GM10847 (cell line): ENCODE measurements around the gene B4GALT6.

Experiments
- POLR2A ChIP-seq: IDR thresholded peaks from 2 replicates; pipeline ENCODE4 v1.6.1; 2011; ENCODE audit not compliant: insufficient read length; ENCODE audit errors: extremely low read depth

B4GALT6 gene

DNA sequence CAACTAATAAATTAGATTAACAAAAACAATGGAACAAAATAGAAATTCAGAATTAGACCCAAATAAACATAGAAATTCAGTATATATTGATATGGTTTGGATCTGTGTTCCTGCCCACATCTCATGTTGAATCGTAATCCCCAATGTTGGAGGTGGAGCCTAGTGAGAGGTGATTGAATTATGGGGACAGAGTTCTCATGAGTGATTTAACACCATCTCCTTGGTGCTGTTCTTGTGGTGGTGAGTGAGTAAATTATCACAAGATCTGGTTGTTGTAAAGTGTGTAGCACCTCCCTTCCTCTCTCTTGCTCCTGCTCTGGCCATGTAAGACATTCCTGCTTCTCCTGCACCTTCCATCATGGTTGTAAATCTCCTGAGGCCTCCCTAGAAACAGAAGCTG lies 16.6 kb upstream of the B4GALT6 start:
- TF ChIP-seq POLR2A, result no peak

DNA sequence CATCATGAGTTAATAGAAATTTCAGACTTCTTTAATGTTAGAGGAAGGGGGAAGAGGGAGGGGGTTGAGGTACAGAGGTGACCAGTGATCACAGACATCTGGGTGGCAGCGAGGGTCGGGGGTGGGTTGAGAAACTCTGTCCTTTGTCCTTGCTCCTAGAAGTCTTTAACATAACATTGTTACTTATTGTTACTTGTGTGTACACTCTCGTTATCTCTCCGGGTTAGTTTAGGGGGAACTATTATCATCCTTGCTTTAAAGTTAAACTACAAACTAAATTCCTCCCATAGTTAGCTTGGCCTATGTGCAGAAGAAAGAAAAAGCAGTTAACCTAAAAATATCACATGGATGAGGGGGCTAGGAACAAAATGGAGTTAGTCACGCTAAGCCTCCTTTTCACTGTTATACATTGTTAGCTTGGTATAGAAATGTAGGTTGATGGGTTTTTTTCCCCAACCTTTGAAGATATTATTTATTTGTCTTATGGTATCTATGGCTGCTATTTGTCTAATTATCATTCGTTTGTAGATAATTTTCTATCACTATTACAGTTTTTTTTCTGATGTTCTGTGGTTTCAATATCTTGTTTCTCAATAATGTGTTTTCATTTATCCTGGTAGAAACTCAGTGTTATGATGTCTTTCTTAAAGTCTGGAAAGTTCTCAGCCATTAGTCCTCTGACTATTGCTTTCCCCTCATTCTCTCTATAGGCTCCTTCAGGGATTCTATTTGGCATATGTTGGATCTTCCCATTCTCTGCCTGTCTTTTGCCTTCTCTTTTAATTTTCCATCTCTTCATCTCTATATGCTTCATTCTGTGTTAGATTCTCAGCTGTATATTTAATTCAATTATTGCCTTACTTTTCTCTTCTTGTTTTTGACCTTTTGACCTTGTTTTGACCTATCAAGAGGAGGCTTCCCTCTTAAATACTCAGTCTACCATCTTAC lies 13.2 kb upstream of the B4GALT6 start:
- no peak for TF ChIP-seq POLR2A

DNA sequence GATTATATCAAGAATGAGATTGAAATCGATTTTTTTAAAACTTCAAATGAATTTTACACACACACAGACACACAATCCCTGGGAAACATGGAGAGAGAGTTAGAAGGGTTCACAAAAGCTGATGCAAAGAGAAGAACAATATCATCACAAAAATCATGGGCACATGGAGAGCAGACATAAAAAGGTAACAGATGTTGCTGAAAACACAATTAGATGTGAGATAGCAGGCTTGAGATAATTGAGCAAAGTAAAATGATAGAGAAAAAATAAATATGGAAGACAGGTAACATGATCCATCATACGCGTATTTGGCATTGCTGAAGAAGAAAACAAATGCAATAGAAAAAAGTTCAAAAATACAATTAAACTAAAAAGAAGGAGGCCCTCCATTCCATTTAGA lies 11.6 kb upstream of the B4GALT6 start:
- TF ChIP-seq POLR2A, result no peak

DNA sequence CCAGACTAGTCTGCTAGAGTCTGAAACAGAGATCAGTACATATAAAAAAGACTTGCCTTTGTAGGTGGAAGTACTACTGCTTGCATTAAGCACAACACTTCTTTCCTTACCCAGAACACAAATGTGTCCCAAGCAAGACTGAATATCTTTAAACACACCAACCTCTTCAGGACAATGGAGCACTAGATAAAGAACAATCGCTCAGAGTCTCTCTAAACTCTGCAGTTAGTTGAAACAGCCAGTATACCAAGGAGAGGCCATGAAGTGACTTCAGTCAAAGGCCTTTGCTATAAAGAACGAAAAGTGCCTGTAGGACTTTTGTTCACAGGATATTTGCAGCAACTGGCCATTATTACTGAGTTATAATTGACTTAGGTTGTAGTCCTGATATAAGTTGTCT lies 9.9 kb upstream of the B4GALT6 start:
- no peak for TF ChIP-seq POLR2A

- TF ChIP-seq POLR2A, result no peak
These were observed 4.2 kb upstream of the B4GALT6 start for GRCh38 chr18:31688606-31689005.

GRCh38 chr18:31686986-31687928 lies 2.9 kb upstream of the B4GALT6 start:
- TF ChIP-seq POLR2A, result no peak

DNA sequence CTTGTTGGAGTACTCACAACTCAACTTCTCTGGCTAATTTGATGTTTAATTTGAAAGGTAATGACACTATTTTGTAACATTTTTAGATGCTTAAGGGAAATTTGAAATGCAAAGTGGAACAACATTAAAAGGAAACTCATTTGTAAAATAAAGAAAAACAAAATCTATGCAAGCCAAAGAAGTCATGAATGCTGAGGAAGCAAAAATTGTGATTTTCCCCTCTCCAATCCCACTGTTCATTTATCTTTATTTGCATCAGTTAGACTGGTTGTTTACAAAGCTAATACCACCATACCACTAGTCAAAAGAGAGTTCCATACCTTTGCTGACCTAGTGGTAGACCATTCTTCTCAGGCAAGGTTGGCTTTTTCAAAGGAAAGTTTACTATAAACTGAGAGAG lies 2.2 kb upstream of the B4GALT6 start:
- TF ChIP-seq POLR2A, result no peak

GRCh38 chr18:31685097-31686082 lies 1.0 kb upstream of the B4GALT6 start:
- TF ChIP-seq POLR2A, result peak; percentile 33

- TF ChIP-seq POLR2A, result no peak
These were observed 458 bp downstream of the B4GALT6 start for GRCh38 chr18:31683968-31684278.

- TF ChIP-seq POLR2A, result no peak
These were observed 1.3 kb downstream of the B4GALT6 start for GRCh38 chr18:31683106-31683505.

DNA sequence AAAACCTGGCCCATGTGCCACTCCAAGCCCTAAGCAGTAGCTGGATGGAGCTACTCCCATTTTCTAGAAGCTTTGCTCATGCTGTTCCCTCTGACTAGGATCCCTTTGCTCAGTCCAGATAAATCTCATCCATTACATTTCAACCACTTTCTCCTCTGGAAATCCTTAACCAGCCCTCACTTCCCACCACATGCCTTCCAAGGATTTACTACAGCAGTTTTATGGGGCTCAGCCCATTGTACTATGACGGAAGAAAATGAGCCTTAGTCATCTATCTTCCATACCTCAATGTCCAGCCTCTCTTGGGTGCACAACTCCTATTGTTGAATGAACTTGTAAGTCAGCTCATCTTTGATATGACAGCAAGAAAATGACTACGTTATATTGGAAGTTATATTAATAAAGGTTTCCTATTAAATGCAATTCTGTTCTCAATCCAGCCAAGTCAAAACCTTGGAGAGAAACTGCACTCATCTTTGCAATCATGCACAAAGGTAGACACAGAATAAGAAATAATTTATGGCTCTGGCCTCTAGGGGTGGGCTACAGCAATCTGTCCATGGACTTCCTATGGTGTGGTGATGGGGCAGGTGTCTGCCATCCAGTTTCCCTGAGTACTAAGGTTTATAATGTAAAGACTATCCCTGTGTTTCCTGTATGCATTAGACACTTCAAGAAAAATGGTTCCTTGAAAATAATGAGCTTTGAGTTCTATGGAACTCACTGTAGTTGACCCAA lies 3.4 kb downstream of the B4GALT6 start:
- no peak for TF ChIP-seq POLR2A

DNA sequence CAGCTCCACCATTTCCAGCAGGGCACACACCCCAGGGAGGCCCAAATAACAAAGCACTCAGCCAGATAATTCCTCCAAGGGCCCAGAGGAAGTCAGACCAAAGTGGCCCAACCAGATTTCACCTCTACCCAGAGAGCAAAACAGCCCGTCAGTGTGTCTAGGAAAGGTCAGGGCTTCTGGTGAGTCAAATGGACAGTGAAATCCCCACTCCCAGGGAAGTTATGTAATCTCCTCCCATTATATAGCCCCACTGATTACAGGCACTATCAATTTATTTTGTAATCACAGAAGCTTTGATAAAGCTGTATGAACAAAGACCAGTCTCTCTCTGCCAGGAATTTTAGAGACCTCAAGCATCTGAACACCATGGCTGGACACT lies 4.0 kb downstream of the B4GALT6 start:
- TF ChIP-seq POLR2A, result no peak

DNA sequence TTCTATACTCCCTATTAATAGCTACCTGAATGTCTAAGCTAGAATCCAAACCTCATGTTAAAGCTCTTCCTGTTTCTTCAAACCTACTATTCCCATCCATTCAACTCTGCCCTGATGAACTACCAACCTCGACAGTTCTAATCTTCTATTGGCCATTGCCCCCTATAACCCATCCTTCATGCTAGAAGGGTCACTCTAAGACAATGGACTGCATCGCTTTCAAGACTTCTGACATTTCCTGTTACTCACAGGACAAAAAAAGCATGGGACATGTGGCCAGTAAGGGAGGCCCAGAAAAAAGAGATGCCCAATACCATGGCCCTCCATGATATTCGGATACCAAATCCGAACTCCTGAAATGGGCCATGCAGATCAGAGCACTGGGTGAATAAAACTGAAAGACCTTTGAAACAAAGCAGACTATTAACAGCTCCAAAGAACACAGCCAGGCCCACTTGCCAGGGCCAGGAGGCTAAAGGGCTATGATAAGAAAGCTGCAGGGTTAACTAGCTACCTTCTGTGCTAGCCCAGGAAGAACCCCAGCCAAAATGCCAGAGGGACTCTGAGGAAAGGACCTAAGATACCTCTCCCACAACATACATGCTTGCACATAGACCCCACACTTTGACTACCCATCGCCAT lies 4.5 kb downstream of the B4GALT6 start:
- TF ChIP-seq POLR2A, result no peak
